ENCODE results near the gene TMEM238. TPM values are rescaled to one million over a fixed set of nuclear protein-coding genes. Genes with fewer than 3 reads are reported as not detected.
A peak's percentile ranks its signal among the peaks of the same experiment; 100 is the strongest.
"Not testable (repeated sequence)": the region's sequence is repeated elsewhere in the genome, so short reads cannot be mapped to it uniquely, and the experiment has no call there.

TMEM238 gene
- total RNA-seq, 1 donor from 2014 or later, result 0.25 TPM

DNA sequence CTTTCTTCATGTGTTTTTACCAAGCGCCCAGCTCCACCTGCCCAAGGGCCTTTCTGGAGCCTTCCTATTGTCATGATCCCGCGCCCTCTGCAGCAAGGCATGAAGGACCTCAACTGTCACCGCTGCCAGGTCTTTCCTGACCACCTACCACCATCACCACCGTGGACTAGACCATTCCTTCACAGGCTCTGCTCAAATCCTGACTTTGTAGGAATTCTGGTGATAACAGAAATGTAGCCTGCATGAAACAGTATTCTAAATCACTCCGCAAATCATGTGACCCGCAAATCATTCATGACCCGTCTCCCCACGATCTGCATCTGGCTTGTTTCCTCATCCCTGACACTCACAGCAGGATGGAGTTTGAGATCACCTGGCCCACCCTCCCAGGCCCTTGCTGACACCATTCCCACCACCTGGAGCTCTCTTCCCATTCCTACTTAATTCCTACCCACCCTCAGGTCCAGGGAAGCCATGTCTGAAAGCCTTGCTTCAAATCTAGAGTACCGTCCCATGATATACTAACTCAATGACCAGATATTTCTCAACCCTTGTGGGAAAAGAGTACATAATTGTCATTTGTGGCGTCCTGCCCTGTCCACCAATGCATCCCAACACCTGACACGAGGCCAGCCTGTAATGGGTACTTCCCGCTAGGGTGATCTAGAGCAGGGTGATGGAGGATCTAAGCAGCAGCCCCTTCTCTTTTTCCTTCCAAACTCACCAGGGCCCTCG lies 22.2 kb upstream of the TMEM238 start:
- intact Hi-C loops (cut with micrococcal nuclease), result no loop called here

DNA sequence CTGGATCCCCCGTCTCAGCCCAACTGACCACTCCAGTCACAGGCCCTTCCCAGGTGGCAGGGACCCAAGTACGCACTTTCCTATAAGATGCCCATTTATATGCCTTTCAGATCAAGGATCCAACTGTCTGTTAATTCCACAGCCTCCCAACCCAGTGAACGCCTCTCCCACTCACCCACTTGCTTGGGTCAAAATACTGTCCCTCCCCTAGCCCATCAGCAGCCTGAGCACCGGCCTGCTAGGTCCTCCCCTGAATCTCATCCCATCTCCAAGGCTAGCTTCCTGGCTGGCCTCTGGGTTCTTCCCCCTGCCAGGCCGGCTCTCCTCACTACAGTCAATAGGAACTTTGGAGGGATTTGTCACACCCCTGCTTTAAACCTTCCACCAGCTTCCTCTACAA lies 21.5 kb upstream of the TMEM238 start:
- DNase-seq (no peak), ATAC-seq (no peak)
- intact Hi-C loops (cut with micrococcal nuclease), result no loop called here

More for the DNA sequence above, 22.2 kb upstream of the TMEM238 start:
- ATAC-seq (no peak), DNase-seq (no peak)

DNA sequence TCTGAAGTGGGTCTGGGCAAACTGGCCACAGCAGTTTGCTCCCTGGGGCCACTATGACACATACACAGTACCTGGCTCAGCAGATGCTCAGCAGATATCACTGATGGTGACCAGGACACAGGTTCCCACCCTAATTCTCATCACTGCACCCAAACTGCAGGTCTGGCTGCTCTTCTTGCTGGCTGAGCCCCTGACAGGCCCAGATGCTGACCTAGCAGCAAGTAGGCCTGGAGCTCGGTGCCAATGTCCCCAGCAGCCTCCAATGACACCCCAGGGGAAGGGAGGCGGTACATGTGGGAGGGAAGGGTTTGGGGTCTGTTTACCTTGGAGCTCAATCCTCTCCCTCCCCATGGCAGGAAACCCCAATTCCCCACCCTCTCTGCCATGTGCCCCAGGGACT lies 18.4 kb upstream of the TMEM238 start:
- DNase-seq, result no peak
- intact Hi-C loops (cut with micrococcal nuclease), result no loop called here

DNA sequence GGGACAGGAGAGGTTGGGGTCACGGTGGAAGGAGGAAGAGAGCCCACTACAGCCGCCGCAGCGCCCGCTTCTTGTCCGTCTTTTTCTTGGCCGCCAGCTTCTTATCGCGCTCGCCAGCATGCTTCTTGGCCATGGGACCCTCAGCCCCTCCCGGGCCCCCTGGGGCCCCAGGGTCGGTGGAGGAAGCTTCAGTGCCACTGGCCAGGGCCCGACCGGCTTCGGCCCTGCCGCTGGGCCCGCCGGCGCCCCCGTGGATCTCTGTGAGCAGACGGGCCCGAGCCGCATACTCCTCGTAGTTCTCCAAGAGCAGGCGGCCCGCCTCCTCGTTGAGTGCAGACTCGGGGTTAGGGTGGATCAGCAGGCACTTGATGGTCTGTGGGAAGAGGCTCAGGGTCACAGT lies 17.3 kb upstream of the TMEM238 start:
- ATAC-seq; intact Hi-C loops (cut with micrococcal nuclease); DNase-seq: not testable (repeated sequence)

More for the DNA sequence above, 18.4 kb upstream of the TMEM238 start:
- ATAC-seq, result no peak

DNA sequence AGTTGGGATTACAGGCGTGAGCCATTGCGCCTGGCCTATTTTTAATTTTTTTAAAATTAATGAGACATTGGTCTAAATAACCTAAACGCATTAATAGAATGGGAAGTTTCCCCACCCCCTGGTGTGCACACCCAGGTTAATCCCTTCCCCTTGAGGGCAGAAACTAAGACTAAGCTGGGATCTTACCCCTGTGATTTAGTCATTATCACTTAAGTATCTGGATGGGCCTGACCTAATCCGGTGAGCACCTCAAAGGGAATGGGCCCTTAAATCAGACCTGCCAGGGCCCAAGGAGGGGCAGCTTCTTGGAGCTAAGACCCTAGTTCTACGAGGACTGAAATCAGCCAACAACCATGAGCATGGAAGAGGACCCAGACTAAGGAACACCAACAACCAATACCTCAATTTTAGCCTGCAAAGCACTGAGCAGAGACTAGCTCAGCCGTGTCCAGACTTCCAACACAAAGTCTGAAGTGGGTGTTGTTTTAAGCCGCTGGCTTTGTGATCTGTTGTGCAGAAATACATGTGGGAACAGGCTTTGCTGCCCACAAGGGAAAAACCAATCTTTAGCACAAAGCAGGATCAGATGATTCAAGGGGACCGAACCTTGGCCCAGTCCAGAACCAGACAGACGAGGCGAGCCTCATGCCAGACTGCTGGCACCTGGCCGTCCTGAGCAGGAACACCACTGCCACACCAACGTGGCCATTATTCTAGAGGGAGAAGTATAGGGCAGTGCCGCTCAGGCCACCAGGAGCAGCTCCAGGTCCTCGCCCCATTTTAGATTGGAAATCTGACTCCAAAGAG lies 16.4 kb upstream of the TMEM238 start:
- DNase-seq (no peak), ATAC-seq (no peak)
- intact Hi-C loops (cut with micrococcal nuclease), result no loop called here

DNA sequence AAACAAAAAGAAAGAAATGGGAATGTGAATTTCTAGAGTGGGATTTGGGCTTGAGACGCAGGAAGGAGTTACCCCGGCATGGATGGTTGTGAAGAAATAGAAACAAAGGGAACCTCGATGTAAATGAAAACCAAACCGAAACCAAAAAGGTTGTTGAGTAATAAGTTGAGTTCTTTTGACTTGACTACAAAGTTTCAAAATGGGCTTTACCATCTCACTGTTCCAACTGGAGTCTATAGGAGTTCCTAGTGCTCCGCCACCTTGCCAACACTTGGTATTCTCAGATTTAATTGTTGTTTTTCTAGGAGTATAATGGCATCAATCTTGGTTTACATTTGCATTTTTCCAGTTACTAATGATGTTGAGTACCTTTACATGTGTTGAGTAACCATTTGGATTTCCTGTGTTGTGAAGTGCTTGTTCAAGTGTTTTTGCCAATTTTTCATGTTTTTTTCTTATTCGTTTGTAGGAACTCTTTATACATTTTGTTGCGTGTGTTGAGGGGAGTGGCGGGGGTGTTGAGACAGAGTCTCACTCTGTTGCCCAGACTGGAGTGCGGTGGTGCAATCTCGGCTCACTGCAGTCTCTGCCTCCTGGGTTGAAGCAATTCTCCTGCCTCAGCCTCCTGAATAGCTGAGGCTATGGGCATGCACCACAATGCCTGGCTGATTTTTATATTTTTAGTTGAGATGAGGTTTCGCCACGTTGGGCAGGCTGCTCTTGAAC lies 14.3 kb upstream of the TMEM238 start:
- intact Hi-C loops (cut with micrococcal nuclease), result no loop called here
- DNase-seq (no peak), ATAC-seq (no peak)

DNA sequence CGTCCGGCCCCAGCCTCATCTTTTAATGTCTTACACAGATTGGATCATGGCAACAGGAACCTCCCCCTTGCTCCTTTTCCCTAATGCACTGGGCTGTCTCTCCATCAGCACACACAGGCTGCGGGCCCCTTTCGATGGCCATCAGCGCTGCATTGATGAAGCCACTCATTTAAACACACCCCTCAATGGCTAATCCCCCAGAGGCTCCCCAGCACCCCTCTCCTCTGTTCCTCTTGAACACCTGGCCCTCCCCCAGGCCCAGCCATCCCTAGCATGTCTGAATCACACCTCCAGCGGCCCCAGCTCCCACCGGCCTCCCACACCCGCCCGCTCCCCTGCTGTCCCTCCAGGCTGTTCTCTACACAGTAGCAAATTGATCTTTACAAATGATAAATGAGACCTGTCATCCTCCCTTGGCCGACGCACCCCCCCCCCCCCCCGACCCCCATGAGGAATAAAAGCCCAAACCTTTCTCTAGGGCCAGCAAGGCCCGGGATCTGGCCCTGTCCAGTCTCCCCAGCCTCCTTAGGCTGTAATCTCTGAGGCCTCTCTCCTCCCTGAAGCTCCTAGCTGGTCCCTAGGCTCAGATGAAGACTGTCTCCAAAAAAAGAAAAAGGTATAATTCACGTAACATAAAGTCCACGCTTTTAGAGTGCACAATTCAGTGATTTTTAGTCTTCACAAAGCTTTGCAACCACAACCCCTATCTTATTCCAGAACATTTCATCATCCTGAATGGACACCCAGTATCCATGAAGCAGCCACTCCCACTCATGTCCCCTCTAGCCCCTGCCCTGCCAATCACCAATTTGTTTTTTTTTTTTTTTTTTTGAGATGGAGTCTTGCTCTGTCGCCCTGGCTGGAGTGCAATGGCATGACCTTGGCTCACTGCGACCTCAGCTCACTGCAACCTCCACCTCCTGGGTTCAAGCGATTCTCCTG lies 9.0 kb upstream of the TMEM238 start:
- DNase-seq (no peak), ATAC-seq (no peak)
- intact Hi-C loops (cut with micrococcal nuclease), result no loop called here

DNA sequence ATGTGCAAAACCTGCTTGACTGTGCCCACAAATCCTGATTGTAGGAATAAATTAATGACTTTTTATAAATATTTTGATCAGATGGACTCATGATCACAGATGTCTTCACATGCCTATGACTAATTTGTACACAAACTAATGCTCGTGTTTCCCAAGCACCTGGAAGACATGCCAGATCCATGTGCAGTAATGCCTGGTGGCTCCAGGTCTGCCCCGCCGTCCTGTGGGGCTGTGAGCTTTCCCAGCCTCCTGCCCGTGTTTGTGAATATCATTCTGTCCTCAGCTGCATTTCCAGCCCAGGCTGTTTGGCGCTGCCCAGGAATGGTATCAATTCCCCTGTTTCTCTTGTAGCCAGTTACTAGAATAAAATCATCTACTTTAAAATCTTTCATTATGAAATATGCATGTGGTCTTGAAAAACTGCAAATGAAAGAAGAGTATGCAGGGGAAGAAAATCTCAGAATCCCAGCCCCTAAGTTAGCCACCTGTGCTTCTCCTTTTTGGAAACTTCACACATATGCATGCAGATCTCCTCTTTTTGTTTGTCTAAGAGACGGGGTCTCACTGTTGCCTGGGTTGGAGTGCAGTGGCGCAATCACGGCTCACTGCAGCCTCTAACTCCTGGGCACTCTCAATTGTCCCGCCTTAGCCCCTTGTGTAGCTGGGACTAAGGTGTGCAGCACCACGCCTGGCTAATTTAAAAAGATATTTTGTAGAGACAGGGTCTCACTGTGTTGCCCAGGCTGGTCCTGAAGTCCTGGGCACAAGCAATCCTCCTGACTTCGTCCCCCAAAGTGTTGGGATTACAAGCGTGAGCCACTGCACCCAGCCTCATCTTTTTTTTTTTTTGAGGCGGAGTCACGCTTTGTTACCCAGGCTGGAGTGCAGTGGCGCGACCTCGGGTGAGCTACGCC lies 7.9 kb upstream of the TMEM238 start:
- intact Hi-C loops (cut with micrococcal nuclease), result no loop called here
- DNase-seq (no peak), ATAC-seq (no peak)

DNA sequence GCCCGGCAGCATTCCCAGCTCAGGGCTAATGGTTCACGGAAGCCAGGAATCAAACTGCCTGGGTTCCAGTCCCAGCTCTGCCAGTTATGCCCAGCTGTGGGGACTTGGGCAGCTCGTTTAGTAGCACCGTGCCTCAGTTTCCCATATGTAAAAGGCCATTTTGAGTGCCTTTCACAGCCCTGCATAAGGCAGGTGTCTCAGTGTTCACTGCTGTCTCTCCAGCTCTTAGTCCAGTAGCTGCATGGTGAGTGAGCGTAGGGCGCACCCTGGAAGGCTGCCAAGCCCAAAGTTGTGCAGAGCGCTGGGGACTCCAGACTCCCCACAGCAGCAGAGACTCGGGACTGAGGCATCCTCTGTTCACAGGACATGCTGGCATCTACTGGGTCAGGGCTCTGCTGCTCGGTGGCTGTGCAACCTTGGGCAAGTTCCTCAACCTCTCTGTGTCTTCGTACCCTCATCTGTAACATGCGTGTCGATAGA lies 7.1 kb upstream of the TMEM238 start:
- no peak for ATAC-seq

DNA sequence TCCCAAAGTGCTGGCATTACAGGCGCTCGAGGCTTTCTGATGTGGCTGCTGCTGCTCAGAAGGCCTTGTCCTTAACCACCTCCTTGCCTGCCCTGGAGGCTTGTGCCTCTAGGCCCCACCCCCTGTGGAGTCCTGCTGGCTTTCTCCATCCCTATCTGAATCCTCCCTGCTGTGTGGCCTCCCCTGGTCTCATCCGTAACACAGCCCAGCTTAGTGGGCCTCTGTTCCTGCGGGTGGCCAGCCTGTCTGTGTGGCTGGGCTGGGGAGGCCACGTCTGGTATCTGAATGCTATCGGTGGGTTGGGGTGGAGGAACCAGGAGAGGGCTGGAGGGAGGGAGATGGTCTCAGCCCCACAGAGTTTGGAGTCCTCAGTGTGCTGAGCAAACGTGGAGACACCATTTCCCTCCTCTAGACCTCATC lies 6.4 kb upstream of the TMEM238 start:
- intact Hi-C loops (cut with micrococcal nuclease), result no loop called here
- ATAC-seq (no peak), DNase-seq (no peak)

More for the DNA sequence above, 7.1 kb upstream of the TMEM238 start:
- intact Hi-C loops (cut with micrococcal nuclease), result no loop called here
- no peak for DNase-seq

DNA sequence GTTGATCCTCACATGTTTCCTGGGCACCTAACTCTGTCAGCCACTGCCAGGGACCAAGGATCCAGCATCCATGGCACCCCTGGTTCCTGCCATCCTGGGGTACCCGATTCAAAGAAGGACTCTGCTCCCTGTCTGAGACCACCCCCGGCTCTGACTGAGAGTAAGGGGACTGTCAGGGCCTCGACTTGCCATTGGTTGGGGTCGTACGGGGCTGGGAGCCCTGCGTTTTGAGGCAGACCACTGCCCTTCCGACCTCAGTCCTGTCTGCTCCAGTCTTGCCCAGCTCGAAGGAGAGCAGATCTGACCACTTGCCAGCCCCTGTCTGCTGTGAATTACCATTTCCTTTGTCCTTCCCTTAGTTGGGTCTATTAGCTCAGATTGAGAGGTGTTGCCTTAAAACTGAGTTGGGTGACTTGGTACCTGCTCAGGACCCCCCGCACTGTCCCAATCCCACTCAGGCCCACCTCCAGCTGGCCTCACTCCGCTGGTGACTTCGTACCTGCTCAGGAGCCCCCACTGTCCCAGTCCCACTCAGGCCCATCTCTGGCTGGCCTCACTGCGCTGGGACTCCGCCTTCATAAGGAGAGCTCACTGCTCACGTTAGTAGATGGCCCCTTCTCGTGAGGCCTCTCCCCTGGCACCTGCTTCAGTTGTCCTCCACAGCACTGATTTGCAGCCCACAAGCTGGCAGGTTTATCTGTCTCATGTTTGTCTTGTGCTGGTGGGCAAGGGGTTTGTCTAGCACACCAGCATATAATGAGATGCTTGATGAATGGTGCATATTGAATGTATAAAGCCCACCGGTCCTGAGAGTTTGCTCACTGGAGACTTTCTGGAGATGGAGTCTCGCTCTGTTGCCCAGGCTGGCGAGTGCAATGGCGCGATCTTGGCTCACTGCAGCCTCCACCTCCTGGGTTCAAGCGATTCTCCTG lies 5.6 kb upstream of the TMEM238 start:
- intact Hi-C loops (cut with micrococcal nuclease), result no loop called here
- no peak for ATAC-seq
- no peak for DNase-seq

DNA sequence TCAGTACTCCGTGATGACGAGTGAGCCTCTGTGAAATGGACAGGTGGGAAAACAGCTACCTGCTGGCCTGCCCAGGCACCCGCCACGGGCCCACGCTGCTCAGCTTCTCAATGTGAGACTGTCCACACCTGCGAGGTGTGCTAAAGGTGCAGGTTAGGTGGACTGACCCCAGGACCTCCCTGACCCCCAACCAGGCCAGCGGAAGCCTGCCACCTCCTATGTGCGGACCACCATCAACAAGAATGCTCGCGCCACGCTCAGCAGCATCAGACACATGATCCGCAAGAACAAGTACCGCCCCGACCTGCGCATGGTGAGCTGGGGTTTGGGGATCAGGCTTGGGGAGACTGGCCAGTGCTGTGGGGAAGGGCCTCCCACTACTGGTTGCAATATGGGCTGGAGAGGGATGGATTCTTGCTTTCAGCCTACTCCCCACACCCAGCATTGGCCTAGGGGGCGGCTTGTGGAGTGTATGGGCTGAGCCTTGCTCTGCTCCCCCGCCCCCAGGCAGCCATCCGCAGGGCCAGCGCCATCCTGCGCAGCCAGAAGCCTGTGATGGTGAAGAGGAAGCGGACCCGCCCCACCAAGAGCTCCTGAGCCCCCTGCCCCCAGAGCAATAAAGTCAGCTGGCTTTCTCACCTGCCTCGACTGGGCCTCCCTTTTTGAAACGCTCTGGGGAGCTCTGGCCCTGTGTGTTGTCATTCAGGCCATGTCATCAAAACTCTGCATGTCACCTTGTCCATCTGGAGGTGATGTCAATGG lies 3.8 kb upstream of the TMEM238 start:
- ATAC-seq (no peak), DNase-seq (no peak)
- intact Hi-C loops (cut with micrococcal nuclease), result no loop called here

DNA sequence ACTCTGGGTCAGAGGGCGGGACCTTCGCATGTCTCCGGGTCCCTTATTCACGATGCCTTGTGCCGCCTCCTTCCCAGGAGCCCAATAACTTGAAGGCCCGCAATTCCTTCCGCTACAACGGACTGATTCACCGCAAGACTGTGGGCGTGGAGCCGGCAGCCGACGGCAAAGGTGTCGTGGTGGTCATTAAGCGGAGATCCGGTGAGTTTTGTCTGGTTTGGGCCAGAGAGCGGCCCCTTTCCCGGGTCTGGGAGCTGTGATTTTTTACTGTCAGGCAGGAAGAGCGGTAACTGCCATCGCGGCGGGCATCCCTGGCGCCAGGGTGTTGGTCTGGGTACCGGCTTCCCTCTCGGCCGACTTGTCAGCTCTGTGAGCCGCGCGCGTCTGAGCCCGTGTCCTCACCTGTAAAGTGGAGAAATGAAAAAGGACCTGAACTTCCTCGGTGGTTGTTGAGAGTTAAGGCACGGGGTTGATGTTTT lies 2.4 kb upstream of the TMEM238 start:
- DNase-seq, result no peak
- ATAC-seq, result no peak
- intact Hi-C loops (cut with micrococcal nuclease), result no loop called here

DNA sequence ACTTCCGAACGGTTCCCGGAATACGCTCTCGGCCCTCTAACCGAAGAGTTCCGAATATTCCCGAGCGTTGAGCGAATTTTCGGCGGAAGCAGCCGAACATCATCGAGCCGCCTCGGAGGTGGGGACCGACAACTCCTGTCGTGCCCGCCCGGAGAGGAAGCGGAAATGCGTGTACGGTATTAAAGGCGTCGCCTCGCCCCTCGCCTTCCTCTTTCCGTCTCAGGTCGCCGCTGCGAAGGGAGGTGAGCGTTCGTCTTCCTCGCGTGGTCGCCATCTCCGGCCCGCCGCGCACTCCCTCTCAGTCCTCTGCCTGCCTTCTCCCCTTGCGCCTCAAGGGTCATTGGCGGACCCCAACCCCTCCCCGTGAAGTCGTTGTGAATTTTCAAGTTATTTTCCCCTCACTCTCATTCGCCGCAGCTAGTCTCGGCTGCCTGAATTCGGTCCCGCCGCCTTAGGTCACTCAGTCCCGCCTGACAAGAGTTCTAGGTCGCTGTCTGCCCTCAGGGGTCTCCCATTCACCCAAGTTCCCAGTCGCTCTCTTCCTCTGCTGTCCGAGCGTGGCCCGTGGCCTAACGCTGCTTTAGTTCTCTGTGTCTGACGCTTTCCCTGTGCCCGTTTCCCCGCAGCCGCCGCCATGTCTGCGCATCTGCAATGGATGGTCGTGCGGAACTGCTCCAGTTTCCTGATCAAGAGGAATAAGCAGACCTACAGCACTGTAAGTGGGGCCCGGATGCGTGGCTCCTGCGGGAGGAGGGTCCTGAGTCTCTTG lies 1.8 kb upstream of the TMEM238 start, which contains the start of gene RPL28:
RPL28 (plus strand) TSS at position 209 of the 769 bp plus-strand sequence; CDS start at position 635, 426 bp downstream.
- ATAC-seq (peak; percentile 92), DNase-seq (peak; percentile 98)
- intact Hi-C loops (cut with micrococcal nuclease), result no loop called here

Measured in left ventricle myocardium superior (tissue), 1 donor.